AG04449 (cell line): ENCODE results near the gene CORO2B.

Experiments
- CTCF ChIA-PET: fragments of 350-600 bp; formaldehyde crosslinking; extraction: SDS; loops from one replicate; lab custom pipeline; 2021; ENCODE audit warnings: antibody characterized with exemption; lab: Yijun Ruan, JAX
- POLR2A ChIA-PET: fragments of 400-600, 350-600 bp; formaldehyde crosslinking; extraction: SDS; loops from one replicate; lab custom pipeline; 2020; ENCODE audit warnings: antibody characterized with exemption, inconsistent platforms; lab: Yijun Ruan, JAX
- DNase-seq: peaks from one replicate; pipeline ENCODE4 v3.0.0-alpha.2; 2010; ENCODE audit warnings: low read depth, low spot score
- H3K4me3 ChIP-seq: 2 replicates; pipeline ENCODE4 v1.5.1; 2011; ENCODE audit warnings: low read depth, mild to moderate bottlenecking, control low read depth, low read length
- CTCF ChIP-seq: IDR thresholded peaks from one replicate; pipeline ENCODE4 v1.5.1; 2011; ENCODE audit warnings: mild to moderate bottlenecking, moderate library complexity, low read length, control low read depth, inconsistent platforms; ENCODE audit not compliant: insufficient read depth; ENCODE audit errors: missing control alignments

The CORO2B gene

GRCh38 chr15:68615811-68616210 is 37.0 kb downstream of the CORO2B start:
- no peak for DNase-seq
- no peak overlapping the region for H3K4me3 ChIP-seq
- ChIA-PET CTCF (no interaction called here), POLR2A (no interaction called here)
- TF ChIP-seq CTCF = no peak

- POLR2A ChIA-PET = no interaction called here
- CTCF ChIA-PET = no interaction called here
- no peak for DNase-seq
- no peak for TF ChIP-seq CTCF
- H3K4me3 ChIP-seq = no peak overlapping the region
These were observed 37.6 kb downstream of the CORO2B start for GRCh38 chr15:68616397-68616796.

- DNase-seq = no peak
- H3K4me3 ChIP-seq = no peak overlapping the region
- ChIA-PET CTCF (no interaction called here), POLR2A (no interaction called here)
- TF ChIP-seq CTCF = no peak
These were observed 38.2 kb downstream of the CORO2B start for GRCh38 chr15:68617001-68617400.

- no peak for TF ChIP-seq CTCF
- no peak for DNase-seq
- POLR2A ChIA-PET = no interaction called here
- CTCF ChIA-PET = no interaction called here
- H3K4me3 ChIP-seq = no peak overlapping the region
These were observed 39.0 kb downstream of the CORO2B start for GRCh38 chr15:68617777-68618176.

- CTCF ChIA-PET = no interaction called here
- no peak for DNase-seq
- POLR2A ChIA-PET = no interaction called here
- TF ChIP-seq CTCF = no peak
- no peak overlapping the region for H3K4me3 ChIP-seq
These were observed 39.6 kb downstream of the CORO2B start for GRCh38 chr15:68618394-68618793.

- no peak overlapping the region for H3K4me3 ChIP-seq
- POLR2A ChIA-PET = no interaction called here
- CTCF ChIA-PET = no interaction called here
- TF ChIP-seq CTCF = no peak
- no peak for DNase-seq
These were observed 40.3 kb downstream of the CORO2B start for GRCh38 chr15:68618908-68619698.
